Neuronal stem cell (in vitro differentiated cells): Measurements from ENCODE around the gene CLDN18.
A peak's percentile ranks its signal among the peaks of the same experiment; 100 is the strongest.

Experiments
- DNase-seq: peaks from one replicate; pipeline ENCODE4 v3.0.0-alpha.2; 2013; ENCODE audit warnings: low spot score
- H2AFZ ChIP-seq: one replicate; pipeline ENCODE4 v1.6.1; 2013; ENCODE audit warnings: mild to moderate bottlenecking, low read length, inconsistent platforms
- H2AK5ac ChIP-seq: 2 replicates; pipeline ENCODE4 v1.6.1; 2013; ENCODE audit warnings: low read depth, mild to moderate bottlenecking, inconsistent platforms, low read length, moderate library complexity, mixed read lengths
- H2BK120ac ChIP-seq: 2 replicates; pipeline ENCODE4 v1.6.1; 2013; ENCODE audit warnings: low read depth, mild to moderate bottlenecking, inconsistent platforms, low read length, moderate library complexity, mixed read lengths
- H2BK12ac ChIP-seq: one replicate; pipeline ENCODE4 v1.6.1; 2013; ENCODE audit warnings: low read length, inconsistent platforms
- H2BK15ac ChIP-seq: 2 replicates; pipeline ENCODE4 v1.6.1; 2013; ENCODE audit warnings: mild to moderate bottlenecking, low read length, inconsistent platforms, mixed read lengths
- H2BK5ac ChIP-seq: one replicate; pipeline ENCODE4 v1.6.1; 2013; ENCODE audit warnings: inconsistent platforms, mild to moderate bottlenecking, low read length, moderate library complexity
- H3K14ac ChIP-seq: one replicate; pipeline ENCODE4 v1.6.1; 2013; ENCODE audit warnings: low read length, inconsistent platforms
- H3K18ac ChIP-seq: 2 replicates; pipeline ENCODE4 v1.6.1; 2013; ENCODE audit warnings: low read length, inconsistent platforms
- H3K23ac ChIP-seq: 2 replicates; pipeline ENCODE4 v1.6.1; 2013; ENCODE audit warnings: low read depth, mild to moderate bottlenecking, mixed read lengths, low read length, inconsistent platforms; ENCODE audit not compliant: poor library complexity
- H3K27ac ChIP-seq: replicated peaks from 3 replicates; pipeline ENCODE4 v1.5.1; 2013; ENCODE audit warnings: low read length, inconsistent platforms
- H3K27me3 ChIP-seq, 3 experiments: 2 replicates each; pipeline ENCODE4 v1.6.1; 2013; ENCODE audit warnings: low read length in 3 of 3, mild to moderate bottlenecking in 2 of 3, inconsistent platforms in 1 of 3, low read depth in 1 of 3, mixed read lengths in 1 of 3, moderate library complexity in 1 of 3; ENCODE audit not compliant: control insufficient read depth in 3 of 3, insufficient read depth in 3 of 3
- H3K36me3 ChIP-seq, 2 donors: replicated peaks in 1 of 2; 2 replicates each; pipeline ENCODE4 v1.6.1; 2013; ENCODE audit warnings: low read length in 2 of 2; ENCODE audit not compliant: control insufficient read depth in 2 of 2, insufficient read depth in 2 of 2
- H3K4ac ChIP-seq: 2 replicates; pipeline ENCODE4 v1.6.1; 2013; ENCODE audit warnings: inconsistent platforms, mild to moderate bottlenecking, low read length, moderate library complexity
- H3K4me1 ChIP-seq, 2 donors: 1 replicate in 1 of 2; 2 replicates in 1 of 2; pipeline ENCODE4 v1.6.1; 2013; ENCODE audit warnings: low read length in 2 of 2, low read depth in 1 of 2; ENCODE audit not compliant: control insufficient read depth in 2 of 2, insufficient read depth in 1 of 2
- H3K4me2 ChIP-seq: one replicate; pipeline ENCODE4 v1.6.1; 2013; ENCODE audit warnings: mild to moderate bottlenecking, low read length, inconsistent platforms; ENCODE audit not compliant: insufficient read depth, poor library complexity, severe bottlenecking
- H3K4me3 ChIP-seq, 2 donors: 2 replicates each; pipeline ENCODE4 v1.5.1; 2013; ENCODE audit warnings: low read length in 2 of 2, mild to moderate bottlenecking in 2 of 2, inconsistent platforms in 1 of 2, moderate library complexity in 1 of 2
- H3K79me1 ChIP-seq: one replicate; pipeline ENCODE4 v1.6.1; 2013; ENCODE audit warnings: low read depth, mild to moderate bottlenecking, inconsistent platforms, low read length, moderate library complexity
- H3K9ac ChIP-seq: one replicate; pipeline ENCODE4 v1.6.1; 2013; ENCODE audit warnings: mild to moderate bottlenecking, low read depth, low read length, inconsistent platforms; ENCODE audit not compliant: poor library complexity
- H3K9me3 ChIP-seq, 2 donors: replicated peaks in 1 of 2; 2 replicates each; pipeline versions ENCODE3 to v1.6.1; 2013; ENCODE audit warnings: low read length in 2 of 2, mild to moderate bottlenecking in 2 of 2, inconsistent platforms in 1 of 2, low read depth in 1 of 2, mixed read lengths in 1 of 2, moderate library complexity in 1 of 2; ENCODE audit not compliant: control insufficient read depth in 2 of 2, insufficient read depth in 1 of 2
- H4K8ac ChIP-seq: one replicate; pipeline ENCODE4 v1.6.1; 2013; ENCODE audit warnings: low read depth, mild to moderate bottlenecking, inconsistent platforms, low read length, moderate library complexity
- H4K91ac ChIP-seq: one replicate; pipeline ENCODE4 v1.6.1; 2013; ENCODE audit warnings: low read length, low read depth, mild to moderate bottlenecking, inconsistent platforms; ENCODE audit not compliant: poor library complexity
- WGBS, 2 donors: extraction: QIAGEN DNeasy Blood & Tissue Kit; methylation state at CpG; one replicate each; pipeline ENCODE4 v1.1.7; 2013; ENCODE audit warnings: missing lambda C conversion rate in 2 of 2, mixed read lengths in 1 of 2; ENCODE audit not compliant: insufficient read length in 2 of 2, insufficient replicate concordance in 1 of 2; ENCODE audit errors: extremely low coverage in 2 of 2; 5-methylcytosine and 5-hydroxymethylcytosine counted together

The CLDN18 gene

DNA sequence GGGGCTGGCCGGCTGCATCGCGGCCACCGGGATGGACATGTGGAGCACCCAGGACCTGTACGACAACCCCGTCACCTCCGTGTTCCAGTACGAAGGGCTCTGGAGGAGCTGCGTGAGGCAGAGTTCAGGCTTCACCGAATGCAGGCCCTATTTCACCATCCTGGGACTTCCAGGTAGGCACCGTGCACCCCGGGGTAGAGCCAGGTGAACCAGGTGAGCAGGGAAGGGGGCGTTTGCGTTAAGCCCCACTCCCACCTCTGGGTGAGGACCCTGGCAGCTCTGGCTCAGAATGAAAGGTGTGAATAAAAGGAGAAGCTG, 267 bp downstream of the CLDN18 start:
- H2BK12ac ChIP-seq: no peak overlapping the region
- H3K9me3 ChIP-seq: no peaks in the 10 kb centered on the region
- no peak overlapping the region for H3K14ac ChIP-seq
- H2AFZ ChIP-seq: no peak overlapping the region
- H3K18ac ChIP-seq: peak overlapping the region; percentile 39
- no peak overlapping the region for H3K4ac ChIP-seq
- DNase-seq: no peak
- H3K4me2 ChIP-seq: no peak overlapping the region
- H3K27me3 ChIP-seq: no peaks in the 10 kb centered on the region
- no peak overlapping the region for H4K91ac ChIP-seq
- no peak overlapping the region for H3K4me3 ChIP-seq
- H3K4me1 ChIP-seq: peaks cover 0 to 3% of the 10 kb centered on the region in 2 donors
- H2AK5ac ChIP-seq: no peak overlapping the region
- no CpG with 5 or more reads among the region's 14 CpGs for WGBS, 2 donors
- H3K9ac ChIP-seq: no peak overlapping the region
- no peaks in the 10 kb centered on the region for H3K36me3 ChIP-seq
- H2BK5ac ChIP-seq: no peak overlapping the region
- H4K8ac ChIP-seq: no peak overlapping the region
- no peaks in the 10 kb centered on the region for H3K79me1 ChIP-seq
- H2BK15ac ChIP-seq: peak overlapping the region; percentile 6
- H2BK120ac ChIP-seq: no peak overlapping the region
- peak overlapping the region; percentile 59 for H3K23ac ChIP-seq
- H3K27ac ChIP-seq: no peak overlapping the region

DNA sequence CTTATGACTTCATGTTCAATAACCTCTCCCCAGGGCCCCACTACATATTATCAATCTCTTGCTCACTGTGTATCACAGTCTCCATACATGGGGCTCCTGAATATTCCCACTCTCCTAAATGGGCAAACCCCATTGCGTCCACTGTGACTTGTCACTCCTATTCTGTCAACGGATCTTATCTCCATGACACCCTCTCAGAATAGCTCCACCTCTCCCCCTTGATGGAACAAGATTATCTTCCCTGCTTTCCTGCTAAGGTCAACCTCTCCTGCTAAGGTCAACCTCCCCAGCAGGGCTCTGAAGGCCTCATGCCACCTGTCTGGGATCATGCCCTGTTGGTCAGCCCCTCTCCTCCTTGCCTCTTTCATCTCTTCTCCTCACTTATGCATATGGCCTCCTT, 1.8 kb downstream of the CLDN18 start:
- Histone ChIP-seq H3K4me1 (peaks cover 0 to 3% of the 10 kb centered on the region in 2 donors), H3K27ac (no peak overlapping the region), H3K9me3 (no peaks in the 10 kb centered on the region), H3K36me3 (no peaks in the 10 kb centered on the region), H2BK120ac (no peak overlapping the region), H2AK5ac (no peak overlapping the region), H2BK12ac (no peak overlapping the region), H3K4me3 (no peak overlapping the region), H3K14ac (no peak overlapping the region), H2AFZ (no peak overlapping the region), H3K4ac (no peak overlapping the region), H3K9ac (no peak overlapping the region), H3K18ac (no peak overlapping the region), H3K79me1 (no peaks in the 10 kb centered on the region), H3K27me3 (no peaks in the 10 kb centered on the region), H4K91ac (no peak overlapping the region), H3K23ac (no peak overlapping the region), H2BK5ac (no peak overlapping the region), H3K4me2 (no peak overlapping the region), H2BK15ac (no peak overlapping the region), H4K8ac (no peak overlapping the region)
- no CpG with 5 or more reads among the region's 2 CpGs for WGBS, 2 donors
- no peak for DNase-seq

DNA sequence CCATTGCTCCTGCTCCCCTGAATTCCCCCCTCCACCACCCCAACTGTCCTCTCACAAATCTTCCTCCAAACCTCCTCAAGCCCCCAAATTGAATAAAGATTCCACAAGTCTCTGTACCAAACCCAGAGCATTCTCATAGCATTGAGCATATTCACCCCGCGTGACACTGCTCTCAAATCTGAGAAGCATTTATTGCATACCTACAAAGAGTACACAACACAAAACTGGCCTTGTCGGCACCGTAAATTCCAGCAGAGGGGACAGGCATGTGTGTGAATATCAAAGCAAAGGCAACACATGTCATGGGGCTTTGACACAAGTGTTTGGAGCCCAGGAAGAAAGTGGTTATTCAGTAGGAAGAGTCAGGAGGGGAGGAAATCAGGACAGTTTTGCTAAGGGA, 2.6 kb downstream of the CLDN18 start:
- no peak overlapping the region for H4K8ac ChIP-seq
- no peak for DNase-seq
- H3K4me2 ChIP-seq: no peak overlapping the region
- no peak overlapping the region for H3K18ac ChIP-seq
- H3K4me3 ChIP-seq: no peak overlapping the region
- no peak overlapping the region for H3K27ac ChIP-seq
- H3K14ac ChIP-seq: no peak overlapping the region
- no CpG with 5 or more reads among the region's 4 CpGs for WGBS, 2 donors
- H2AFZ ChIP-seq: no peak overlapping the region
- H2BK12ac ChIP-seq: no peak overlapping the region
- no peak overlapping the region for H3K9ac ChIP-seq
- no peaks in the 10 kb centered on the region for H3K27me3 ChIP-seq
- H2BK15ac ChIP-seq: no peak overlapping the region
- no peak overlapping the region for H2BK5ac ChIP-seq
- H3K23ac ChIP-seq: no peak overlapping the region
- no peaks in the 10 kb centered on the region for H3K9me3 ChIP-seq
- H3K36me3 ChIP-seq: no peaks in the 10 kb centered on the region
- no peaks in the 10 kb centered on the region for H3K79me1 ChIP-seq
- H2BK120ac ChIP-seq: no peak overlapping the region
- H3K4me1 ChIP-seq: peaks cover 0 to 3% of the 10 kb centered on the region in 2 donors
- H2AK5ac ChIP-seq: no peak overlapping the region
- H3K4ac ChIP-seq: no peak overlapping the region
- H4K91ac ChIP-seq: no peak overlapping the region

DNA sequence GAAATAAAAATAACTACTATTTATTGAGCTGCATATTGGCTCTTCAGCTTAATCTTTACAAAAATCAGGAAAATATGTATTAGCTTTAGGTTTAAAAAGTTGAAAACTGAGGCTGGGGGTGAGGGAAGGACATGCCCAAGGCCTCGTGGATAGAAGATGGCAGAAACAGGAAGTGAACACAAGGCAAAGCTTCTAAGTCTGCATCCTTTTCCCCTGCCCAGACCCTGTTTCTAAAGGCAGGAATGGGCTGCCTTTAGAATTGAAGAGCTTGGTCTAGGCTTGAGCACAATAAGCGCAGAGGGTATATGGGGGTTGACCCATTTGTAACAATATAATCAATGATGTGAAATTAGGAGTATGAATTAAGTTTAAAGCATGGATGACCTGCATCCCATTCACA, 6.1 kb downstream of the CLDN18 start:
- no peak overlapping the region for H3K23ac ChIP-seq
- H2BK15ac ChIP-seq: no peak overlapping the region
- no peak overlapping the region for H3K4ac ChIP-seq
- no peak overlapping the region for H3K27ac ChIP-seq
- no peak overlapping the region for H3K14ac ChIP-seq
- peaks cover 0 to 3% of the 10 kb centered on the region in 2 donors for H3K4me1 ChIP-seq
- H3K9ac ChIP-seq: no peak overlapping the region
- no peak overlapping the region for H2AFZ ChIP-seq
- no peak overlapping the region for H2BK12ac ChIP-seq
- no peak overlapping the region for H4K91ac ChIP-seq
- H3K9me3 ChIP-seq: peaks cover 0 to 2% of the 10 kb centered on the region in 2 donors
- no peak overlapping the region for H3K4me2 ChIP-seq
- H2AK5ac ChIP-seq: no peak overlapping the region
- DNase-seq: no peak
- H2BK120ac ChIP-seq: no peak overlapping the region
- peaks cover 0 to 2% of the 10 kb centered on the region in 2 donors for H3K36me3 ChIP-seq
- no peak overlapping the region for H2BK5ac ChIP-seq
- no peak overlapping the region for H3K4me3 ChIP-seq
- WGBS, 2 donors: no CpG with 5 or more reads among the region's 2 CpGs
- no peak overlapping the region for H4K8ac ChIP-seq
- H3K18ac ChIP-seq: no peak overlapping the region
- no peaks in the 10 kb centered on the region for H3K27me3 ChIP-seq
- H3K79me1 ChIP-seq: no peaks in the 10 kb centered on the region
